GM18520 (cell line): Measurements from ENCODE around the gene TBC1D22A.

ENCODE experiments used
- ATAC-seq: cut with Tn5 transposase; IDR thresholded peaks from one replicate; pipeline ENCODE4 v1.9.1; 2021; ENCODE audit not compliant: unreplicated experiment

The TBC1D22A gene

DNA sequence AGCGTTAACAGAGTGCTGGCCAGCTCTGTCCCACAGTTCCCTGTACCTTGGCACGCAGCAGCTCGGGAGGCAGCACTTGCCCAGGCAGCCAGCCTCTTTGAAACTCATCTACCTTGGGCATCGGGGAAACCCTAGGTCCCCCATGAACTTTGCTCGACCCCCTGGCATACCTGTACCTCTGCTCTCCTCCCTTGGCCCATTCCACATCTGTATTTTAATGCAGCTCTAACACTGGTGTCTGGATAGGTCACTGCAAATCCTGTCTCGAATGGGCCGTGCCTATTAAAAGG lies 304.1 kb downstream of the TBC1D22A start:
- ATAC-seq, result no peak

DNA sequence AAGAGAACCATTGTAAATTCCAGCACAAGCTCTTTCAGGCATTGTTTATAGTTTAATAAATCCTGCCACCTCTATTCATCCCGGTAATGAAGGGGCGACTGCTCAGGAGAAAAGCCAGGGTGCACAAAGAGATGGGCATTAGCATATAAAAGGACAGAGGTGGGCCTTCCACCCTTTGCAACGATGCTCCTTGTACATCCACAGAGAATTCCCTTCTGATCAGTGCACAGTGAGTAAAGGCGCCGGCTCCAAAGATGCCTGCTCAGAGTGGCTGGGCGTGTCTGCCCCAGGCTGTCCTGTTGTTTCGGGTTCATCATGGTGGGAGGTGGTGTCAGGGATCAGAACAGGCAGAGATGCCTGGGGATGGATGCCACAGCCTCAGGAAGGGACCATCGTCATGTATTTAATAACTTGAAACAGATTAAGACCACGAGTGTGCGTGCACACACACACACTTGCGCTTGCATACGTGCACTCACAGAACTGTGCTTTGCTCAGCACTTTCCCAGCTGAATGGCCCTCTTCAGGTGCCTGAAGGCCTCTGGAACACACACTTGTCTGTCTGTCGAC lies 305.0 kb downstream of the TBC1D22A start:
- no peak for ATAC-seq

DNA sequence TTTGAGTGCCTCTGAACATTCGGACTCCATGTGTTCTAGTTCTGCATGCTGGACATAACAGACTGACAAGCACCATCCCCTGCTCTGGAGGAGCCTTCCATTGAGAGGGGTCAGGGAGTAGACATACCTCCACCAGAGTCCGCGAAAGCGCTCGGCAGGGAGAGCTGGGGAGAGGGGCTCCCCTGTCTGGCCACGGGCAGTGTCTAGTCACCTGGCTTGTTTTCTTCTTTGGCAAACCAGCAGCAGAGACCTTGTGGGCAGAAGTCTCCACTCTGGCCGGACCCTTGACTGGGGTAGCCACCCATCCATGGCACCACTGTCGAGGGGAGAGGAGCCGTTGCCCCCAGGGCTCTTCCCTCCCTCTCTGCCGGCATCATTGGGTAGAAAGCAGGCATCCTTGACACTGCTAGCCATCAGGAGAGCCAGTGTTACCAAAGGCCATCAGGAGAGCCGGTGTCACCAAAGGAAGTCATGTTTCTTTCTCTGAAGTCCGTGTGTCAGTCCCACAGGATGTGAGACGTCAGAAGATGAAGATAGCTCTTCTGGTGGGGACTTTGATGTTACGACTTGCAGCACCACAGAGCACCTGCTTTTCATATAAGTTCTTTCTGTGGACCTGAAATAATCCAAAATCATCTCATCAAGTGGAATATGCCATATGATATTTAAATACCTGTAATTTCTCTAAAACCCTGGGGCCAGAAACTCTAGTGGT lies 305.6 kb downstream of the TBC1D22A start:
- ATAC-seq, result no peak

DNA sequence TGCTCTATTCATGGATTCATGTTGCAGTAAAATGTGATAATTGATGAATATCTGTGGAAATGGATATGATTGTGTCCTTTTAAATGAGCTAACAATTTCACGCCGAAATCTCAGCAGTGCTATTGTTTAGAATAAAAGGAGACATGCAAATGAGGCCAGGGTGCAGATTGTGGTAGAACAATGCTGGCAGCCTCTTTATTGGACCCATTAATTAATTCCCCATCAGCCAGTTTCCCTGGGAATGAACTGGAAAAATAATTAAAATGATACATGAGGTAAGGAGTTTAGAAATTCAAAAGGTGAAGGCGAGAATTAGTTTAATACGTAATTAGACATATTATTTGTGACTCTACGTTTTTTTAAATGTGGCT lies 306.2 kb downstream of the TBC1D22A start:
- ATAC-seq, result no peak

DNA sequence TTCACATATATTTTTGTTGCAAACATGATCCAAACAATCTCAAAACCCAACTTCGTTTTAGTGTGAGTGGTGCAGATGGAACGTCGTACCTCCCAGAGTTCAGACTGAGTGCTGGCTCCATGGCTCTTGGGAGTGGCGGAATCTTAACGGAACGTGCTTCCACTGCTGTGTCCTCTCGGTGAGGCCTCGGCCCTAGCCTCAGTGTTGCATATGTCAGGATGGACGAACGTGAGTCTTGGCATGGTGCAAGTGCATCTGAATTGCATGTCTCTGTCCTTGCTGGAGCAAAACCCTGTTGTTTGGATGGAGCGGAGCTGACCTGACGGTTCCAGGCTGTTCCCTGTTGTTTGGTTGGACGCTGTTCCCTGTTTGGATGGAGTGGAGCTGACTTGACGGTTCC lies 306.8 kb downstream of the TBC1D22A start:
- no peak for ATAC-seq

DNA sequence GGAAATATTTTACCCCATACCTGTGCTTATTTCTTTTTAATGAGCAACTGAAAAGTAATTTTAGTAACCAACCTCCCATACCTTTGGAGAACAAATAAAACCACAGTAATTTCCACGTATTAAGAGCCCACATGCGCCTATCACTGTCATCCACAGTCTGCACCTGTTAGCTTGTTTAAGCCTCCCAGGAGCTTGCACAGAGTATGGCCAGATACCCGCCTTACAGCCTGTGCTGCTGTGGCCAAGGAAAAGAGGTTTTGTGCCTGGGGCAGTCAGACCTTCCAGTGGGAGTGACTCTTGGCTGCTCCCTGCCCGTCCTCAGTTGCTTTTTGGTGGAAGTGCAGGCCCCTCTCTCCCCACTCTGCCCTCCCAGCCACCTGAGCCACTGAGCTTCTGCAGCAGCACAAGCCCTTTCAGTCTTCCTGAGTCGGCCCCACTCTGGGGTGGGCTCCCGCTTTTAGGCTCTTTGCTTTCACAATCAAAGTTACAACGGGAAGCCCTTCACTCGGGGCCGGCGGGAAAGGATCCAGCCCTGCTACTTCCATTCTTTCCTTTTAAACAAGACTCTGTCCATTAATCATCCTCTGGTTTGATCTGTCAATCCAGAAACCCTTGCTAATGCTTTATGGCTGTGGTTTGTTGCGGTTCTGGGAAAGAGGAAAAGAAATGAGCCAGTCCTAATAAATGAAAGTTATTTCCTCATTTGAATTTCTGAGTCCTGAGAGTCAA lies 308.8 kb downstream of the TBC1D22A start:
- no peak for ATAC-seq

DNA sequence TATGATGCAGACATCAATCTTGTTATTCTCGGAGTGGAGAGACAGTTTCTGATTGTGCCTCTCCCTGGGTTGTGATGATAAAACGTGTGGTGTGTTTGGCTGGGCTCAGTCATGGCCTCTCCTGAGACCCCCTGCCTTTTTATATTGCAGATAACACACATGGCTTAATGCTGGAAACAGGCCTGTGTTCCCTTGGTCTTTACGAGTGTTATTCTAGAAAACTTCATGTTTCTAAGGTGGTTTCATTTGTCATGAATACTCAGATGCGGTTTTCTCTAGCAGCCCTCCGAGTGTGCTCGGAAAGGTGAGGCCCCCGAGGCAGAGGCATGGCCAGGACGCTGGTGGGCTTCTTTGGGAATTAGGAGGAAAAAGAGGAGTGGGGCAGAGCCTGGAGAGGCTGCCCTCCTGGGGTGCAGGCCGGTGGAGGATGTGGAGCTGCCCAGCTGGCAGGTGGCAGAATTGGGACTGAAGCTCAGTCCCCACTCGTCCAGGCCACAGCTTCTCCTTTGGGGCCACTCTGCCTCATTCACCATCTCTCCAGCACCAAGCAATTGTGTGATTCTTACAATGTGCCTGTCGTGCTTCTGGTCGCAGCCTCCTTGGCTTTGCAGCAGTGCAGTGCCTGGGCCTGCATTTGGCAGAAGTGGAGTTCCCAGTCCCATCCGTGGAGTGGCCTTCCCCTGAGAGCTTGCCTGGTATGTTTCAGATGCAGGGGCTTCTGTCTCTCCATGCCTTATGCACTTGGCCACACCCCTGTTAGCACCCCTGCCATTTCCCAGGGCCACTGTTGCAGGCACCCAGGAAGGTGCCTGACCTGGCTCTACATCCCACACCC lies 309.6 kb downstream of the TBC1D22A start:
- ATAC-seq, result no peak

DNA sequence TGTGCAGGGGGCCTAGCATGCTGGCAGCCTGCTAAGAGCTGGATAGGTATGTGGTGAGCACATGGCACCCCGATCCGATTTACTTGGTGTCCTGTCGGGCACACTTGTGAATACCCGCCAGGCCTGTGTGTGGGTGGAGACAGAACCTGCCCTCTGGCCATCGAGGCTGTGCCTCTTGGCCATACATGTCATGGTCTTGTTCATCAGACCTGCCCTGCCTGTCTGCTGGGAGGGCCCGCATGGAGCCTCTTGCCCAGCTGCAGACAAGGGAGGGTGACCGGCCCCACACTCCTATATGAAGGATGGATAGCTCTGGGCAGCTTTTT lies 310.2 kb downstream of the TBC1D22A start:
- no peak for ATAC-seq

DNA sequence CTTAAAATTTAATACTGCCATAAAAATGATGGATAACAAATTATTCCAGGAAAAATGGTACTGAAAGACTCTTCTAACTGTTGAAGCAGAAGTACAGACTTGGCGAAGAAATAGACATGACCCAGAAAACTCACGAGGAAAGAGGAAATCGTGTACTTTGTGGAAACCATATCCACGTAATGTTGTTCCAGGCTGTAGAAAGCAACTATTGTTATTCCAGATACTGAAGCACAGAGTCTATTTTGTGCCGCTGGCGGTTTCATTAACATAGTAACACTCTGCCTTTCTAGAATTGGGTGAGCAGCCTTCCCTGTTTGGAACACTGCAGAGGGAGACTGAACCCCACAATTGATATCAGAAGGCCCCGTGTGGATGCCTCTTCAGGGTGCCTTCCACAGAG lies 310.6 kb downstream of the TBC1D22A start:
- ATAC-seq, result no peak

DNA sequence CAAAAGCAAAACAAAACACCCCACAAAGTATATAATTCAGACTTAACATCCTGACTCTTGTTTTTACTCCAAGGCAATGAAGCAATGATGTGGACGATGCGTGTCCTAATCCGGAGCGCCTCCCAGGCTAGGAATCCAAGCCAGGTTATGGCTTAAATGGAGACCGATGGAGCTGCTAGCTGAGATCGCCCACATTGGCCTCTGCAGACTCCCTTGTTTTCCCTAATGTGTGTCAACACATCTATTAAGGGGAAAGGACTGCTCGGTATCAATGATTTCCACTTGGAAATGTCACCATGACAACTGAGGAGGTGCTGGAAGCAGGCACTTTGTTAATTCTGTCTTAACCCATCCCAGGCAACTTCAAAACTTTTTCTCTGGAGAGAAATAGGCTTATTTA lies 311.7 kb downstream of the TBC1D22A start:
- ATAC-seq, result no peak

DNA sequence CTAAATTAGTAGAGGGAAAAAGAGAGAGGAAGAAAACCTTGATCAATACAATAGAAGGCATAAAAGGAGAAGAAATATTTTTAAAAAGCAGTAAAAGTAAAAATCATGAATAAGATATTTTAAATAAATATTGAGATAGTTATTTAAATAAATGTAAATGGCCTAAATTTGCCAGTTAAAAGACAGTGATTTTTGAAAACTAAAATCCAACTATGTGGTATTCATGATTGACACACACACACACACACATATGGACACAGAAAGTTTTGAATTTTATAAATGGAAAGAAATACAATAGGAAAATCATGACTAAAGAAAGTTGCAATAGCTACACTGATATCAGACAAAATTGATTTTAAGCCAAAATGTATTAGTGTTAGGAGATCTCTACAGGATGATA lies 313.1 kb downstream of the TBC1D22A start:
- ATAC-seq, result no peak

DNA sequence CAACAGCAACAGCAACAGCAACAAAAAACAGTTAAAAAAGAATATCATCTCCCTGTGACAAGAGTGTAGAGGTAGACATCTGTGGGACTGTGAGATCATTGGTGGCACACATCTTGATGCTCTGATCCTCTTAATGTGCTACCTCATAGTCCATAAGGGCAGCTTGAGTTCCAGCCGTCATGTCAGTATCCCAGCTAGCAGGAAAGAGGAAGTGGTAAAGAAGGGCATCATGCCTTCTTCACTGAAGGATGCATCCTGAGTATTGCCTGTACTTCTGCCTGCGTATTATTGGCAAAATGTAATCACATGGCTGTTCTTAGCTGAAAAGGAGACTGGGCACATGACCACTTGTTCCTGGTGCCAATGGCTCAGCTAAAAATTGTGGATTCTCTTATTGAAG lies 314.3 kb downstream of the TBC1D22A start:
- no peak for ATAC-seq

DNA sequence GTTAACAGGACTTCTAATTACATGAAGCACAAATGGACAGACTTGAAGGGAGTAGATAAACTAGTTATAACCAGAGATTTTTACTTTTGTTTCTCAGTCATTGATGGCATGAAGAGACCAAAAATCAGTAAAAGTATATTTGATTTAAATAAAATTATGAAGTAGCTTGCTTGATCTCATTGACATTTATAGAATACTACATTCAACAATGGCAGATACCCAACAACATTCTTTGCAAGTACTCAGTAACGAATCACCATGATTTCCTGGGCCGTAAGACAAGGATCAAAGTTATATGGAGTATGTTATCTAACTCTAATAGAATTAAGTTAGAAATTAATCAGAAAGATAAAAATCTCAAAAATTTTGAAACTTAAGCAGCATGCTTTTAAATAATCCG lies 317.6 kb downstream of the TBC1D22A start:
- ATAC-seq, result no peak

DNA sequence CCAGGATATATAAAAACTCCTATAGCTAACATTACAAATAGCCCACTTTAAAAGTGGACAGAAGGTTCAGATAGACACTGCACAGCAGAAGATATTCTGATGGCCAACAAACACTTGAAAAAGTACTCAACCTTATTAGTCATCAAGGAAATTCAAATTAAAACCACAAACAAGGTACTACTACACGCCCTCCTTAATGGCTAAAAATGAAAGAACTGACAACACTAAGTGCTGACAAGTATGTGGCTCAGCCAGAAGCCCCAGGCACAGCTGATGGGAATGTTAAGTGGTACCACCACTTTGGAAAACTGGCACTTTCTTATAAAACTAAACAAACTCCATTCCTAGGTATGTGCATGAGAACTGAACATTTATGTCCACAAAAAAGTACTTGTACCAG lies 320.1 kb downstream of the TBC1D22A start:
- ATAC-seq, result no peak

DNA sequence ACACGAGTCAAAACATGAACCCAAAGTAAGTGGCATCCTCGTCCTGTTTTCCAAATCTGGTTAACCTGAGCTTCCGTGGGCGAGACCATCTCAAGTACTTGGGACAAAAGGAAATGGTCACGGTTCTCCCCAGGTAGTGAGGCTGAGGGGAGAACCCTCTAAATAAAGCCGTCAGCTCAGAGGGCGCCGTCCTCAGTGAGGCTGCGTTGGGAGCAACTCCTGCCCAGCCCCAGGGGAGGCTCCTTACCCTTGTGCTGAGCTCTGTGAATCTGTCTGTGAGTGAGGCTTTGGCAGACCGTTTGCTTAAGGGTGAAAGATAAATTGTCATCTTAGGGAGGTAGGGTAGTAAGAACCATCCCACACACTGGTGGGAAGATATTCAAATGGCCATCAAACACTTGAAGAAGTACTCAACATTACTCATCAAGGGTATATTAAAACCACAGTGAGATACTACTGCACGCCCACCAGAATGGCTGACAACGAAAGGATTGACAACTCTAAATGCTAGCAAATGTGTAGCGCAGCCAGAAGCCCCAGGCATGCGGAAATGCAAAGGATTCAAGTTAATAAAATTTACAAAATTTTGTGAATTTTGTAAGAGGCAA lies 321.0 kb downstream of the TBC1D22A start:
- no peak for ATAC-seq

DNA sequence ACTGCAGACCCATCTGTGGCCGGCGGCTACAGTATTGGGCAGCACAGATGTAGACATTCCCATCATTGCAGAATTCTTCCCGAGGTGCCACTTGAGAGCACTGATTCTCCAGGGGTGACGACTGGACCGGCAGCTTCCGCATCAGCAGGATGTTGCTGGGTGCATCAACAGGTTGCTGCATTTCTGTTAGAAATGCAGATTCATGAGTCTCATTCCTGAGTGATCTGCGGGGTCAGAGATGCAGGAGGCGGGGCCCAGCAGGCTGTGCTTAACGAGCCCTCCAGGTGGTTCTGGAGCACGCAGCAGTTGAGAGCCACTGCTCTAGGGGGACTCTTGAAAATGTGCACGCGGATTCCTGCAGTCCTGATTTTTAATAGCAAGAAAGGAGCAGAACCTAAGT lies 321.8 kb downstream of the TBC1D22A start:
- ATAC-seq, result no peak

DNA sequence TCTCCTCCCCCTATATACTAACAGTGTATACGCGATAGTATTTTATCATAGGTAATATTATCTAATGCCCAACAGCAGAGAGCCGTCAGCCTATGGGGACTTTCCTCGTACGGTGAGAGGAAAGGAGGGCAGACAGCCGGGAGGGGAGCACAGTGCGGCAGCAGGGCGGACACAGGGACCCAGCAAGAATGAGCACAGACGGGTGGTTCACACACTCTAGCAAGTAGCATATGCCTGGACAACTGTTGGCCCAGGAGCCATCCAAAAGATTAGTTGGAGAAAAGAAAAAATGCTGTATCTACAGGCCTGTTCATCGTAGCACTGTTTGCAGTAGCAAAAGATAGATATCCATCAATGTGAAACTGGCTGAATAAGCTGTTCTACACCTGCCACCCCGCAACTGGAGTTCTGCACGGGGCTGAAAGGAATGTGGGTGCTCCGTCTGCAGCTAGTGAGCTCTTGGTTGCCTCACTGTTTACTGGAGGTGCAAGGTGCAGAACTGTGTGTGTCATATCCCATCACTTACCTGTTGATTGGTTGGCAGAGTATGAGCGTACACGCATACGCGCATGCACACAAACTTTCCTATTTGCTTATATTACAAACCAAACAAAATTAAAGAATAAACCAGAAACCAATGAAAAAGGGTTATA lies 324.3 kb downstream of the TBC1D22A start:
- ATAC-seq, result no peak

DNA sequence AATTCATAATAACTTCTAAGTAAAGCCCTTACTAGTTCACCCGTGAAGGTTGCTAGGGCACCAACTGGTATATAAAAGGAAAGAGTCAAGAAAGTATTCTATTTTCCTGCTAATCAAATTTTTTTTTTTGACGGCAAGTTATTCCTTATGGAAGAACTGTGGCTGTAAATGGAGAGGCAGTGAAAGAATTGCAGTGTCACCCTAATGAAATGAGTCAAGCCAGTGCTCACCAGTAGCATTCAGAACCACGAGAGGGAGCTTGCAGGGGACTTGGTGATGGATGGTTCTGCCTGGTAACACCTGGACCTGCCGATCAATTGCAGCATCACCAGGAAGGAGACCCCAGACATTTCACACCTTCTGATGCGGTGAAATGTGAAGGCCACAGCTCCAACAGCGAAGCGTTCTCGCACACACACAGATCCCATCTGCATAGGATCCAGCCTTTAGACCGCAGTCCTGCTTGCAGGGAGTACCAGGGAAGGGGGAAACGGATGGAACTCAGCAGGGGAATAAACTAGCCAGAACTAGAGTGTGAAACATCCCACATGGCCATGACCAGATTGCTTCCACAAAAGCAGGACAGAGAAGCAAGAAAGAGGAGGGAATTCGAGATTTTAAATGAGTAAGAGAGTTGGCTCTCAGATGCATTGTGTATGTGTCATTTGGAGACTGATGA lies 326.2 kb downstream of the TBC1D22A start:
- ATAC-seq, result no peak

DNA sequence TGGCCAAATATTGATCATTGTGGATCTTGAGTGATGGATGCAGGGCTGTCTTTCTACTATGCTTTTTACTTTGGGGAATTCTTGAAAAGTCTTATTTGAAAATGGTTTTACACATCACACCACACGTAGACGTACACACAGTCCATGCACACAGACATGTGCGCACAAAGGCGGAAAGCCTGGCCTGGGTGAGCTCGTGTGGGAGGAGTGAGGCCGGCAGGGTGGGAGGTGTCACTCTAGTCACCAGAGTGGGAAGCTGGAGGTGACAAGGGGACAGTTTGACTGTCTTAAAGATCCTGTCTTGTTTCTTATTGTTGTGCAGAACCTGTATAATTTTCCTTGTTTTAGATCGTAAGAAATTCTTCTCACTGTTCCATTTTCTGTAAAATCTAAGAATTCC lies 326.9 kb downstream of the TBC1D22A start:
- ATAC-seq, result no peak

DNA sequence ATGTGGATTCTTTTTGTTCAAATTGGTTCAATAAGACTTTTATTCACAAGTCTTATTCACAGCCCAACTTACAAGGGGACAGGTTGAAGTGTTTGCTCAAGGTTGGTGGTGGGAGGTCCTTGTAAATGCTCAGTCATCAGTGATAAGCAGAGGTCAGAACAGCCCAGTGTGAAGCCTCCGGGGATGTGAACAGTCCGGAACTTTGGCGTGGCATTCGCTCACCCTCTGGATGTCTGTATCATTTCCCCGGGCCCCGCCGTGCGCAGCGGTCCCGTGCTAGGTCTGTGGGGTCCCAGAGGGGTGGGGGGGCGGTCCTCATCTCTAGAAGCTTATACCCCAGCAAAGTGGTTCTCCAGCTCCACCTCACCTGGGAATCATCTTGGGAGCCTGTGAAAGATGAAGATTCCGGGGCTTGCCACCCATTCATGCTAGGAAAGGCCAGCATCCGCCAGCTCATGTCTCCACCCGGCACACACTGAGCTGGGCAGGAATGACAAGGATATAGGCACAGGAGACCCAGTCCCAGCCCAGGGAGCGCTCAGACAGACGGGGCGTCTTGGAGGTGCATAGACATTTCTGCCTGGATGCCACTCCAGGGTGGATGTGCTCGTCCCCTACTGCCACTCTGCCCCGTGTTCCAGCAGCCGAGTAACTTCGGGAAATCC lies 327.5 kb downstream of the TBC1D22A start:
- ATAC-seq, result no peak
